GM19324 (cell line): ENCODE measurements around the gene HCFC1.

Source experiments
- ATAC-seq: cut with Tn5 transposase; IDR thresholded peaks from one replicate; pipeline ENCODE4 v1.9.1; 2021; ENCODE audit warnings: mild to moderate bottlenecking, moderate library complexity; ENCODE audit not compliant: unreplicated experiment, low FRiP score

HCFC1 gene

GRCh38 chrX:153907456-153907855 is 64.2 kb downstream of the HCFC1 start:
- no peak for ATAC-seq

- ATAC-seq, result no peak
Measured at GRCh38 chrX:153906126-153906917, 65.3 kb downstream of the HCFC1 start.

- ATAC-seq, result no peak
Measured at GRCh38 chrX:153905481-153906095, 66.0 kb downstream of the HCFC1 start.

- ATAC-seq, result no peak
Measured at GRCh38 chrX:153903991-153904957, 67.3 kb downstream of the HCFC1 start, which contains the start of gene AVPR2. AVPR2 (plus strand) TSS chrX:153904673; CDS start chrX:153905146, 473 bp downstream.

GRCh38 chrX:153903238-153903980 is 68.2 kb downstream of the HCFC1 start:
- no peak for ATAC-seq

GRCh38 chrX:153902385-153902784 is 69.2 kb downstream of the HCFC1 start:
- no peak for ATAC-seq

GRCh38 chrX:153901753-153902140 is 69.9 kb downstream of the HCFC1 start:
- ATAC-seq, result no peak

GRCh38 chrX:153900831-153901752 is 70.5 kb downstream of the HCFC1 start:
- no peak for ATAC-seq

- no peak for ATAC-seq
Measured at GRCh38 chrX:153897899-153898298, 73.7 kb downstream of the HCFC1 start.
